Measurements from ENCODE around the gene FASLG. TPM values are rescaled to one million over a fixed set of nuclear protein-coding genes. Genes with fewer than 3 reads are reported as not detected.

FASLG gene
- total RNA-seq, 3 donors from 2014 or later (not counting 1 experiment from before 2014, with no cell fraction given), result 22.1 to 44.5 (median 24.1) TPM

DNA sequence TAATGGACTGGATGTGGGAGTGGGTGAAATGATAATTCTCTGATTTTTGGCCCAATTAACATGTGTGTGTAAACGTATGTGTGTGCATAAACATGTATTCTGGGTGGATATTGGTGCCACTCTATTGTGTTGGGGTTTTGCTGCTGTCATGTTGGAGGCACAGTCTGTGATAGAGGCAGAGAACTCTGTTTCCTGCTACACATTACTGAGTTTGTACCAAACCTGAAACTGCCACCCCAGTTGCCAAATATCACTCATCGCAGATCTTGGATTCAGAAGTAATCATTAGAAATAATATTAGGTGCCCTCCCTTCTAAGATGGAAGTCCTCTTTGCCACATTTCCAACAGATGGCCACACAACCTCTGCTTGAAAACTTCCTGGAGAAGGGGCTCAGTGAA, 13.8 kb downstream of the FASLG start:
- no peaks in the 10 kb centered on the region for H3K27me3 ChIP-seq (ENCODE audit: control insufficient read depth, insufficient read depth, low read length)
- no peak overlapping the region for H3K4me3 ChIP-seq (ENCODE audit: low read length)
- 65% methylated on average over 2 of the region's 2 CpGs for WGBS (ENCODE audit: insufficient coverage)
- DNase-seq, result no peak
- intact Hi-C loops (cut with micrococcal nuclease), result no loop called here
- peak overlapping the region; percentile 82 for H3K4me3 Mint-ChIP-seq
- TF ChIP-seq, protein P1, sequence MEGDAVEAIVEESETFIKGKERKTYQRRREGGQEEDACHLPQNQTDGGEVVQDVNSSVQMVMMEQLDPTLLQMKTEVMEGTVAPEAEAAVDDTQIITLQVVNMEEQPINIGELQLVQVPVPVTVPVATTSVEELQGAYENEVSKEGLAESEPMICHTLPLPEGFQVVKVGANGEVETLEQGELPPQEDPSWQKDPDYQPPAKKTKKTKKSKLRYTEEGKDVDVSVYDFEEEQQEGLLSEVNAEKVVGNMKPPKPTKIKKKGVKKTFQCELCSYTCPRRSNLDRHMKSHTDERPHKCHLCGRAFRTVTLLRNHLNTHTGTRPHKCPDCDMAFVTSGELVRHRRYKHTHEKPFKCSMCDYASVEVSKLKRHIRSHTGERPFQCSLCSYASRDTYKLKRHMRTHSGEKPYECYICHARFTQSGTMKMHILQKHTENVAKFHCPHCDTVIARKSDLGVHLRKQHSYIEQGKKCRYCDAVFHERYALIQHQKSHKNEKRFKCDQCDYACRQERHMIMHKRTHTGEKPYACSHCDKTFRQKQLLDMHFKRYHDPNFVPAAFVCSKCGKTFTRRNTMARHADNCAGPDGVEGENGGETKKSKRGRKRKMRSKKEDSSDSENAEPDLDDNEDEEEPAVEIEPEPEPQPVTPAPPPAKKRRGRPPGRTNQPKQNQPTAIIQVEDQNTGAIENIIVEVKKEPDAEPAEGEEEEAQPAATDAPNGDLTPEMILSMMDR (IDR thresholded peaks at IDR 0.05), result no peak
- peaks cover 92 to 97% of the 10 kb centered on the region in 2 donors for H3K4me1 Mint-ChIP-seq
- H3K27ac Mint-ChIP-seq, result peak overlapping the region; percentile 79 to 98
- ATAC-seq, result no peak
- peaks cover 11% of the 10 kb centered on the region for H3K36me3 ChIP-seq (ENCODE audit: control insufficient read depth, insufficient read depth, low read length)
- peak overlapping the region; percentile 46 for H3K27ac ChIP-seq (ENCODE audit: low read length)
- peaks cover 17% of the 10 kb centered on the region for H3K36me3 Mint-ChIP-seq
- peaks cover 65% of the 10 kb centered on the region for H3K4me1 ChIP-seq (ENCODE audit: control insufficient read depth, insufficient read depth, low read length)
- H3K9me3 Mint-ChIP-seq, result peaks cover 0 to 2% of the 10 kb centered on the region in 2 donors
- H3K9me3 ChIP-seq (ENCODE audit: control insufficient read depth, insufficient read depth, low read length), result no peaks in the 10 kb centered on the region
- no peaks in the 10 kb centered on the region for H3K27me3 Mint-ChIP-seq (ENCODE audit: low read depth in 2 of 2)

DNA sequence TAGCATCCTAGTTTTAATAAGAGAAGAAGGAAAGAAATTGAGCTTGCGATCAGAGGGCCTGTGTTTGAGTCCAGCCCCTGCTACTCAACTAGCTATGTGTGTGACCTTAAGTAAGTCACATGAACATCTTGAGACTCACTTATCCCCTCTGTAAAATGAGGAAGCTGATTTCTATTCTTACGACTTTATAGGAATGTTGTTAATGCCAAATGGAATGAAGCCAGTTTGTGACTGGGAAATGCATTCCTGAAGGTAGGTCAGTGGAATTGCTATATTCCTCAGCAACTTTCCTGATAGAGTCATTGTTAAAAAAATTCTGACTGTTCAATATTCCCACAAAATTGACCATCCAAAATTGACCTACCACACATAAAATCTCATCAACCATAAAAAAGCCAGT, 14.9 kb downstream of the FASLG start:
- 100% methylated on average over 1 of the region's 2 CpGs for WGBS (ENCODE audit: insufficient coverage)

DNA sequence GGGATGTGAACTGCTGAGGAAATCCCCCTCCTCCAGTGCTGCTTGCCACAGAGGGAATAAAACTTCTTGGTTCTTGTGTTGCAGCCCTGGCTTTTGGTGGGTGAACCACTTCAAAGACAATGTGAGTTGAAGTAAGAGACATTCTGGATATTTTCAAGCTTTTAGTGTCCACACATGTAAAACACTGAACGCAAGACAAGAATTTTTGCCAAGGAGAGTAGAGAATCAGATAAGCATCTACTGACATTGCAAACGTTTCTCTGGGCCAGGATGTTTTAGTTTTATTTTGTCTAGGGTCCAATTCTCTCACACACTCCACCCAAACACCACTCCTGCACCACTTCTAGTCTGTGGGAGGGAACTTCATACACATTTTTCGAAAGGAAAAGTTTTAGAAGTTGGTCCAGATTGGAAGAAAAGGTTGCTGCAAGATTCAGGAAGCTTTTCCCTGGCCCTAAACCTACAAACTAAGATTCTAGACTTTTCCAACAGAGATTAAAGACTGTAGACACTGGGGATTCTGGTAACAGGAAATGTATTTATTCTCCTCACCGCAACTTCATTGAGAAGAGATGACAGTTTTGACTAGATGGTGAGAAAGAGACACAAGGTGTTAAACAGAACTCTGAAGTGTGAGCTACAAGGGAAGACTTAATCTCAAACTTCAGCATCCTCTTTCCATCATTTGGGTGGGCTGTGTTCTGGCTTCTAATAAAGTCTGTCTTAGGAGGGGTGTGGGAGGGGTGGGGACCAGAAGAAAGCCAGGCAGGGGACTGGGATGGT, 16.1 kb downstream of the FASLG start:
- 33% methylated on average over 1 of the region's 4 CpGs for WGBS (ENCODE audit: insufficient coverage)
- intact Hi-C loops (cut with micrococcal nuclease), result loop anchor here (1.0 to 2.0 kb wide), 3 partner anchors 12 to 24 kb away; partner anchors contain the start of gene FASLG

More for the DNA sequence above, 14.9 kb downstream of the FASLG start:
- intact Hi-C loops (cut with micrococcal nuclease), result loop anchor here (2.0 kb wide), 1 partner anchor 15 kb away; the partner anchor contains the start of gene FASLG
- ATAC-seq, result no peak
- peaks cover 94 to 95% of the 10 kb centered on the region in 2 donors for H3K4me1 Mint-ChIP-seq
- Histone ChIP-seq H3K4me3 (ENCODE audit: low read length) (no peak overlapping the region), H3K9me3 (ENCODE audit: control insufficient read depth, insufficient read depth, low read length) (no peaks in the 10 kb centered on the region), H3K27me3 (ENCODE audit: control insufficient read depth, insufficient read depth, low read length) (no peaks in the 10 kb centered on the region), H3K27ac (ENCODE audit: low read length) (peak overlapping the region; percentile 57), H3K36me3 (ENCODE audit: control insufficient read depth, insufficient read depth, low read length) (peaks cover 3% of the 10 kb centered on the region), H3K4me1 (ENCODE audit: control insufficient read depth, insufficient read depth, low read length) (peaks cover 60% of the 10 kb centered on the region)
- no peaks in the 10 kb centered on the region for H3K27me3 Mint-ChIP-seq (ENCODE audit: low read depth in 2 of 2)
- DNase-seq, result no peak
- peak overlapping the region; percentile 79 to 98 for H3K27ac Mint-ChIP-seq
- peaks cover 9% of the 10 kb centered on the region for H3K36me3 Mint-ChIP-seq
- peaks cover 0 to 2% of the 10 kb centered on the region in 2 donors for H3K9me3 Mint-ChIP-seq
- TF ChIP-seq, protein P1 (IDR thresholded peaks at IDR 0.05), result no peak
- H3K4me3 Mint-ChIP-seq, result peak overlapping the region; percentile 82

More for the DNA sequence above, 16.1 kb downstream of the FASLG start:
- H3K27ac ChIP-seq (ENCODE audit: low read length), result peak overlapping the region; percentile 79
- no peaks in the 10 kb centered on the region for H3K27me3 Mint-ChIP-seq (ENCODE audit: low read depth in 2 of 2)
- H3K36me3 Mint-ChIP-seq, result peaks cover 5% of the 10 kb centered on the region
- peak overlapping the region; percentile 79 to 98 for H3K27ac Mint-ChIP-seq
- no peaks in the 10 kb centered on the region for H3K9me3 ChIP-seq (ENCODE audit: control insufficient read depth, insufficient read depth, low read length)
- H3K4me3 ChIP-seq (ENCODE audit: low read length), result no peak overlapping the region
- peaks cover 91 to 94% of the 10 kb centered on the region in 2 donors for H3K4me1 Mint-ChIP-seq
- H3K9me3 Mint-ChIP-seq, result no peaks in the 10 kb centered on the region
- no peaks in the 10 kb centered on the region for H3K27me3 ChIP-seq (ENCODE audit: control insufficient read depth, insufficient read depth, low read length)
- H3K4me1 ChIP-seq (ENCODE audit: control insufficient read depth, insufficient read depth, low read length), result peaks cover 65% of the 10 kb centered on the region
- no peaks in the 10 kb centered on the region for H3K36me3 ChIP-seq (ENCODE audit: control insufficient read depth, insufficient read depth, low read length)
- H3K4me3 Mint-ChIP-seq, result peak overlapping the region; percentile 82
- DNase-seq, result peak in 1 of 2 donors; percentile 65
- ATAC-seq, result peak; percentile 60 to 78 (median 74)
- TF ChIP-seq, protein P1 (IDR thresholded peaks at IDR 0.05), result no peak
